Activated T-cell treated with anti-CD3 and anti-CD28 coated beads for 1 hour (primary cell): ENCODE results near the gene OR5J2.
"Not testable (repeated sequence)": the region's sequence is repeated elsewhere in the genome, so short reads cannot be mapped to it uniquely, and the experiment has no call there.

ENCODE experiments used
- DNase-seq: peaks from one replicate; pipeline ENCODE4 v3.0.0-alpha.2; 2020; ENCODE audit warnings: low read depth

Gene OR5J2

DNA sequence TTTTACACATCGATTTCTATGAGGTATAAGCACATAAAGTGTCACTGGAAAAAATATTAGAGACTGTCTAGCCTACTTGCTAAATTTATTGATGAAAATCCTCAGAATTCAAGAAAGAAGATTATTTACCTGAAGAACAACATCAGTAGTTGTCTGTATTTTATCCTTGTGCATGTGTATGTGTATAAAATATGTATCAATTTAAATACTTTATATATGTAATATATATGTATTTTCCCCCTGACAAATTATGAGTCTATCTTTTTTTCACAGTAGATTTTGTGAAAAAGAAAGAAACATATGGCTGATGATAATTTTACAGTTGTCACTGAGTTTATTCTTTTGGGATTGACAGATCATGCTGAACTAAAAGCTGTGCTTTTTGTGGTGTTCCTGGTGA lies at the start of gene OR5J2:
Gene OR5J2 (plus strand): TSS at position 301 of the 400 bp plus-strand sequence. CDS start 0 bp downstream, at position 301.
- no peak for DNase-seq

DNA sequence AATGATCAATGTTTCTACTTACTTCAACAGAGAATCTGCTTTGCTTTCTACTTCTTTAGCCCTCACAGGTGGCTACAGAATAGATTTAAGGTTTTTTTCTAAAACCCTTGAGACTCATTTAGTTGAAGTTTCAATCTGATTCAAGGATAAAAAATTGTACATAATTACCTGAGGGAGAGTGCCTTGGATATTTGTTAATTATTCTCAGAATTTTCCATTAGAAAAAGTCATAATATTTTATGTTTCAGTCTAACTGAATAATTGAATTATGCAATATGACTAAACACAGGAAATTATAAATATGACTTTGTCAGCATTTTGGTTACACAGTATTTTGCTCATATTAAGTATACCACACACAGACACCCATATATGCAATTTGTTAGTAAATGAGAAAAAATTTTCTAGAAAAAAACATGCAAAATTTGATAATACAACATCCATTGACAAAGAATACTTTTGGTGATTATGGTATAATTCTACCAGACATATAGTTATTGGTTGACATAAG lies 36.2 kb upstream of the OR5J2 start, which contains the start of gene OR8J3:
Gene OR8J3 (minus strand): TSS at position 51 of the 511 bp plus-strand sequence. CDS start 2,483 bp downstream, outside the sequence.
- no peak for DNase-seq

DNA sequence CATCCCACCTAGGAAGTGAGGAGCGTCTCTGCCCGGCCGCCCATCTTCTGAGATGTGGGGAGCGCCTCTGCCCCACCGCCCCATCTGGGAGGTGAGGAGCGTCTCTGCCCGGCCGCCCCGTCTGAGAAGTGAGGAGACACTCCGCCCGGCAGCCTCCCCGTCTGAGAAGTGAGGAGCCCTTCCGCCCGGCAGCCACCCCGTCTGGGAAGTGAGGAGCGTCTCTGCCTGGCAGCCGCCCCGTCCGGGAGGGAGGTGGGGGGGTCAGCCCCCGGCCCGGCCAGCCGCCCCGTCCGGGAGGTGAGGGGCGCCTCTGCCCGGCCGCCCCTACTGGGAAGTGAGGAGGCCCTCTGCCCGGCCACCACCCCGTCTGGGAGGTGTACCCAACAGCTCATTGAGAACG lies 32.7 kb upstream of the OR5J2 start:
- not testable (repeated sequence) for DNase-seq

DNA sequence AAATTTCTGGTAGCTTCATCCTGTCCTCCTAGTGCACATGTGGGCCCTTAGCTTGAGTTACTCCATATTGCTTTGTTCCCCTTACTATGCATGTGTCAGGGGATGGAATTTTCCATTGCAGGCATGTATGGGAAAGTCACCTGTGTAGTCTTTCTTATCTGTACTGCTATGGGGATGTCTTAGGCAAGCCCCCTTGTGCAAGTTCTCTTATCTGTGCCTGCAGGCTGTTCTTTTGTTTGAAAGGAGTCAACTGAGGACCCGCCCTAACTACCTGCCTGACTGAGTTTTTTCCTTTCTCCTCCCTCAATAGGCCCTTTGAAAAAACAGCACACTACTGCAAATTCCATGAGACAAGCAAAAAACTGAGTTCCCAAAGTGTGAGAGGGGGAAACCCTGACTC lies 25.0 kb upstream of the OR5J2 start:
- no peak for DNase-seq

DNA sequence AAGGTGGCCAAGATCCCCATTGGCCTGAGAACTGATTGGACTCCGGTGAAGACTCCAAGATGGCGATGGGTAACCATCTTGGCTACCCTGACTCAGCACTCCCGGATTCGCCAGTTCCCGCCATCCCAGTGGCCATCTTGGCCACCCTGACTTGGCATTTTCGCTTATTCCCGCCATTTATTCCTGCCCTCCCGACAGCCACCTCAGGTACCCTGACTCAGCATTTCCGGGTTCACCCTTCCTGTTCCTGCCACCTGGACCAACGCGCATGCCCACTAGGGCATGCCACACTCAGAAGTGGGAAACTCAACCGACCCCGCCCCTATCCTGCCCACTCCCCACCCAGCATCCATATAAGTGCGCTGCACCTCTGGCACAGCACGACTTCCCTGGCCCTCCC lies 24.1 kb upstream of the OR5J2 start:
- DNase-seq, result no peak

DNA sequence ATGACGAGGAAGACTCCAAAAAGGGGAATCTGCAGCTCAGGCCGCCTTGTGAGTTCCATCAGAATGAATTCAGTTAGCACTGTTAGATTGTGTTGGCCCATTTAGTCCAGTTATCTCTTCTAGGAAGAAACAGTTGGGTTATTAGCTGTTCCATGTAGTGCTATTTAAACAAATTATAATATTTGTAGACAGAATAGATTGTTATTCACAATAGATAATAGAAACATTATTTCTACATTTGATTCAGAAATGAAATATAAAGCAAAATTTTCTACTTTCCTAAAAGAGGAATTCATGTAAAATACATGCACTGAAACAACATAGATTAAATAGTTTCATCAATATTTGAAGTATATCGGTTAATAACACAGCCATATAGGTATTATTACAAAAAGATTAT lies 16.2 kb upstream of the OR5J2 start, which contains the start of gene OR8K5:
Gene OR8K5 (minus strand): TSS at position 101 of the 400 bp plus-strand sequence. CDS start 0 bp downstream, at position 101.
- no peak for DNase-seq

DNA sequence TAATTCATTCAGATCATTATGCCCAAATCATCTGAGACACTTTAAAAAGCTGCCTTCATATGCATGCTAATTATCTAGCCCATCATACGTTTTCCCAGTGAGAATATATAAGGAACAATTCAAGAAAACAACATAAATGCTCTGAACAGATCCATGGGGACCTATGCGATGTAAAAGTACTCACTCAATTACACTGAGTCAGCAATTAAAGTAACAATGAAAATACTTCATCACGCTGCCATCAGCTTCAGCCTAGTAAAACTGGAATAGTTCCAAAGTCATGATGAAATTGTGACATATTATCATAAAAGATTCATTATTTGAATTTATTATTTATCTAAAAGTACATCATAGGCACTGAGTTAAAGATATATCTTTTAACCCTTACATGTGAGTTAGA lies 12.6 kb upstream of the OR5J2 start:
- DNase-seq, result no peak

DNA sequence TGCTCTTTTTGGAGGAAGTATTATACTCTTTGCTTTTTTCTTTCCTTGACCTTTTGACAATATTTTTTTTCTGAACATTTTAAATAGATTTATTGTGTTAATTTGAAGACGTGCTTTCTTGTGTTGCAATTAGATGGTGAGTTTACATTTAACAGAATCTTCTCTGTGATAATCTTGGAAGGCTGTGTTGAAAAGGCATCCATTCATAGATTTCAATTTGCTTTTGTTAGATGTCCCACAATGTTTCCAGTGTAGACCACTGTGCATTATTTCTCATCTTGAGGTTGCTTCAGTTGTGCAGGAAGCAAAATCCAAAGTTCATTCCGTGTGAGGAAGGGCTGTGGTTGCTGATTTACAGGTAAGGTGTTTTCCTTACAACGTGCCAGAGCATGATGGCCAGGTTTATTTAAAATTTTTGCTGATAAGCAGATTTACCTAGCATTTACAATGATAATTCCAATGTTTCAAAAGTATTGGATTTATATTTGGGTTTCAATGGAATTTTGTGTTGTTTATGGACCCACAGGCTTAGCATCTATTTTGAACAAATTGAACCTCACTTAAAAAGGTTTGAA lies 4.1 kb upstream of the OR5J2 start:
- DNase-seq, result no peak

DNA sequence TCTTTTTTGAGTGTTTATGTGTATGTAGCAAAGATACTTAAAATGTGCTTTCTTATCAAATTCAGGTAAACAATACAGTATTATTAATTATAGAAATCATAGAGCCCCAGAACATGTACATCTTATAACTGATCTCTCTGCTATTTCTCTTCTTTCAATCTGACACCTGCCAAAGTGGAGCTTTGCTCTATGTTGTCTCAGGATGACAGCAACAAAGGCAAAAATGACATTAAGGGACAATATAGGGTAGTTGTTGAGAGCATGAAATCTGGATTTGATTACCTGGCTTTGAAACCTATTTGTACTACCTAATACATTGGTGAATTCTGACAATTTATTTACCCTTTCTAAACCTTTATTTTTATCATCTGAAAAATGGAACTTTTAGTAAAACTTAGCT lies 7.0 kb downstream of the OR5J2 start:
- no peak for DNase-seq

DNA sequence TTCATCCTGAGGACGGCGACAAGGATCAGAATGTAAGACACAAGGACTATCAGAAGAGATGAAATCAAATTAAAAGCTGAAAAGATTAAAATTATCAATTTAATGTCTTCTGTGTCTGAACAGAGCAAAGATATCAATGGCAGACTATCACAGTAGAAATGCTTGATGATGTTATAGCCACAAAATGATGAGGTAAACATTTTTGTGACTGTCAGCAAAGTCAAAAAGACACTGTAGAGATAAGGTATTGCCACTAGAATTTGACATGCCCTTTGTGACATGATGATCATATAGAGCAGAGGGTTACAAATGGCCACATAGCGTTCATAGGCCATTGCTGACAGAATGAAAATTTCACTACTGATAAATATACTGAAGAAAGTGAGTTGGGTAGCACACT lies 12.2 kb downstream of the OR5J2 start:
- no peak for DNase-seq

DNA sequence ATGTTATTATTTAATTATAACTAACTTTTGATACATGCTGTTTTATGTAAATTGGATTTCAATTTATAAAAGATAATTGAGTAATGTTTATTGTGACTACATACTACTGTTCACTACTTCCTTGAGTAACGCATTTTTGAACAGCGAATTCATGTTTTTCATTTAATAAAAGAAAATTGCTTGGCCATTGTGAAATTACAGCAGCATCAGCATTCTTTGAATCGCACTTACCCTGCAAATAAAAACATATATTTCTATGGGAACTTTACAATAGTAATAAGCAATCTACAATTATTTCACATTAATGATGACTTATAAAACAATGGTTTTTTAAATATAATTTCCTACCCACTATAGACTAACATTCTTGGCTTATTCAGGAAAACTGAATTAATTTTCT lies 20.3 kb downstream of the OR5J2 start:
- no peak for DNase-seq

DNA sequence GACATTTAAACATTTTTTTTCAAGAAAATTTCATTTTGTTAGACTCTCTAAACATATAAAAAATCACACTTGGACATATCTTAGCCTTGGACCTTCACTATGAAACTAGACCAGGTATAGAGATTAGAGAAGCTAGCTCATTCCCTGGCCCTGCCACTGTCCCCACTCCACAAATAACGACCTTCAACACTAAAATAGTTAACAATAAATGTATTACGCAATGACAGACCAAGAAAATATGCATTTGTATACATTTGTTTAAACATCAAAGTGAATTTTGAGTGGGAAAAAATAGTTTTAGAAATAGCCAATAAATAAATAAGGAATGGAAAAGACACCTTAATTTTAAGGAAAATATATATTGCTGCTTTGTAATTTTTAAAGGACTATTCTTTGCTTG lies 20.9 kb downstream of the OR5J2 start:
- no peak for DNase-seq

DNA sequence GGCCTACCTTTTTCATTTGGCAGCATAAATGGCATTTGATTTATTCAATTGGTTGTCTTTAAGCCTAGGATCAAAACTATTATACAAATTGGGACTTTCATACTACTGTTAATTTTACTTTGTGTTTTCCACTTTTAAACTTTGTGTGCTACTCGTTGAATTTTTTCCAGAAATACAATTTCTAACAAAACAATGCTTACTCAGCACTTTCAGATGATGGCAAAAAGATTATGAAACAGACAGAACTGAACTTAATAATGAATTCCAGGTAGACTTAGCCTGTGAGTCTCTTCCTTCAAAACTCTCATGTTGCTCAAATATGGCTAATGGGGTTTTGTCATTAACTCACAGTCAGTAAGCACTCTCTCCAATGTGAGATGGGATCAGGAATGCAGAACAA lies 31.4 kb downstream of the OR5J2 start:
- no peak for DNase-seq

DNA sequence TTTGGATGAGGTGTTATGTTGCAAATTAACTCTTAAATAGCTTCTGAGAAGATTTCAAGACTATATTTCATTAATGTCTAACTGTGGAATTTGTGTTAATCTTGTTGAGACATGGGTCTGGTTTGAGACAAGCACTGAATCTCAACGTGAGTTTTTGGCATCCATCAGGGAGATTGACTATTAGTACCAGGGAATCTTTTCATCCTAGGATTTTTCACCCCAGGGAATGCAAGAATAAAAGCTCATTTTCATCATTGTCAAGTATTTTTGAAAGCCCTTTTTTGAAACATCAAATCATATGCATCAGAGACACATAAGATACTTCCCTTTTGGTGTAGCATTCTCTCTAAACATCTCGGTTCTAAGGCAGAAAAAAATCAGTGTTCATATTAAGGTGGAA lies 38.1 kb downstream of the OR5J2 start:
- DNase-seq, result no peak

DNA sequence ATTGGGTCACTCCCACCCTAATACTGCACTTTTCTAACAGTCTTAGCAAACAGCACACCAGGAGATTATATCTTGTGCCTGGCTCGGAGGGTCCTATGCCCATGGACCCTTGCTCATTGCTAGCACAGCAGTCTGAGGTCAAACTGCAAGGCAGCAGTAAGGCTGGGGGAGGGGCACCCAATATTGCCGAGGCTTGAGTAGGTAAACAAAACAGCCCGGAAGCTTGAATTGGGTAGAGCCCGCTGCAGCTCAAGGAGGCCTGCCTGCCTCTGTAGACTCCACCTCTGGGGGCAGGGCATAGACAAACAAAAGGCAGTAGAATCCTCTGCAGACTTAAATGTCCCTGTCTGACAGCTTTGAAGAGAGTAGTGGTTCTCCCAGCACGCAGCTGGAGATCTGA lies 43.3 kb downstream of the OR5J2 start:
- not testable (repeated sequence) for DNase-seq
